AG04449 (cell line): ENCODE data around the gene TMTC2.

Experiments used
- CTCF ChIA-PET: fragments of 350-600 bp; formaldehyde crosslinking; extraction: SDS; loops from one replicate; lab custom pipeline; 2021; ENCODE audit warnings: antibody characterized with exemption; lab: Yijun Ruan, JAX
- POLR2A ChIA-PET: fragments of 400-600, 350-600 bp; formaldehyde crosslinking; extraction: SDS; loops from one replicate; lab custom pipeline; 2020; ENCODE audit warnings: antibody characterized with exemption, inconsistent platforms; lab: Yijun Ruan, JAX
- DNase-seq: peaks from one replicate; pipeline ENCODE4 v3.0.0-alpha.2; 2010; ENCODE audit warnings: low read depth, low spot score
- H3K4me3 ChIP-seq: 2 replicates; pipeline ENCODE4 v1.5.1; 2011; ENCODE audit warnings: low read depth, mild to moderate bottlenecking, control low read depth, low read length
- TF ChIP-seq, protein P1 (sequence below): IDR thresholded peaks from one replicate; pipeline ENCODE4 v1.5.1; 2011; ENCODE audit warnings: mild to moderate bottlenecking, moderate library complexity, low read length, control low read depth, inconsistent platforms; ENCODE audit not compliant: insufficient read depth; ENCODE audit errors: missing control alignments

Gene TMTC2

DNA sequence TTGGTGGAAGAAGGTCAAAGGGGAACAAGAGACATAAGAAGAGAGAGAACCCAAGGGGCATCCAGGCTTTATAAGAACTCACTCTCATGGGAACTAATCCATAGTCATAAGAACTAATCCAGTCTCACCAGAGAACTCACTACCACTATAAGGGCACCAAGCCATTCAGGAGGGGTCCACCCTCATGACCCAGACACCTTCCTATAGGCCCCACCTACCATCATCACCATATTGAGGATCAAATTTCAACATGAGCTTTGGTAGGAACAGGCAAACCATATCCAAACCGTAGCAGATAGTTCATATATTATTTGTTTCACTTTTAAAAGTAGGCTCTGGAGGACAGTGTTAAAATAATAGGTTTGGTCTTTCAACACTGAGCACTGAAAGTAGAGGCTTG, 350.1 kb downstream of the TMTC2 start:
- TF ChIP-seq, protein P1, sequence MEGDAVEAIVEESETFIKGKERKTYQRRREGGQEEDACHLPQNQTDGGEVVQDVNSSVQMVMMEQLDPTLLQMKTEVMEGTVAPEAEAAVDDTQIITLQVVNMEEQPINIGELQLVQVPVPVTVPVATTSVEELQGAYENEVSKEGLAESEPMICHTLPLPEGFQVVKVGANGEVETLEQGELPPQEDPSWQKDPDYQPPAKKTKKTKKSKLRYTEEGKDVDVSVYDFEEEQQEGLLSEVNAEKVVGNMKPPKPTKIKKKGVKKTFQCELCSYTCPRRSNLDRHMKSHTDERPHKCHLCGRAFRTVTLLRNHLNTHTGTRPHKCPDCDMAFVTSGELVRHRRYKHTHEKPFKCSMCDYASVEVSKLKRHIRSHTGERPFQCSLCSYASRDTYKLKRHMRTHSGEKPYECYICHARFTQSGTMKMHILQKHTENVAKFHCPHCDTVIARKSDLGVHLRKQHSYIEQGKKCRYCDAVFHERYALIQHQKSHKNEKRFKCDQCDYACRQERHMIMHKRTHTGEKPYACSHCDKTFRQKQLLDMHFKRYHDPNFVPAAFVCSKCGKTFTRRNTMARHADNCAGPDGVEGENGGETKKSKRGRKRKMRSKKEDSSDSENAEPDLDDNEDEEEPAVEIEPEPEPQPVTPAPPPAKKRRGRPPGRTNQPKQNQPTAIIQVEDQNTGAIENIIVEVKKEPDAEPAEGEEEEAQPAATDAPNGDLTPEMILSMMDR = no peak
- DNase-seq = no peak
- ChIA-PET CTCF (no interaction called here), POLR2A (no interaction called here)
- no peak overlapping the region for H3K4me3 ChIP-seq

DNA sequence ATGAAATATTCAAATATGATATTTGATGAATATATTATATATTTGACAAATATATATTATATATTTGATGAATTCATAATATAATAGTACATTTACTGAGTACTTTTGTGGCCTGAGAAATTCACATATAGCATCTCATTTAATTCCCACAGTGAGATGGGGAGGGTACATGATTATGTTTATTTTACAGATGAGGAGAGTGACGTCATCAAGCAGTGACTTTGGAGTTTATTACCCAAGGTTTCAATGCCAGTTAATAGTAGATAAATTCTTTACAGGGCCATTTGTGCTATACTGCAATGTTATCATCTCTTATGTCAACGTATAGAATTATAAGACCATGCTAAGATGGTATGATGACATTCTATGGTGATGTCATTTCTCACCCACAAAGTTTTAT, 352.7 kb downstream of the TMTC2 start:
- DNase-seq = no peak
- ChIA-PET POLR2A (no interaction called here), CTCF (no interaction called here)

DNA sequence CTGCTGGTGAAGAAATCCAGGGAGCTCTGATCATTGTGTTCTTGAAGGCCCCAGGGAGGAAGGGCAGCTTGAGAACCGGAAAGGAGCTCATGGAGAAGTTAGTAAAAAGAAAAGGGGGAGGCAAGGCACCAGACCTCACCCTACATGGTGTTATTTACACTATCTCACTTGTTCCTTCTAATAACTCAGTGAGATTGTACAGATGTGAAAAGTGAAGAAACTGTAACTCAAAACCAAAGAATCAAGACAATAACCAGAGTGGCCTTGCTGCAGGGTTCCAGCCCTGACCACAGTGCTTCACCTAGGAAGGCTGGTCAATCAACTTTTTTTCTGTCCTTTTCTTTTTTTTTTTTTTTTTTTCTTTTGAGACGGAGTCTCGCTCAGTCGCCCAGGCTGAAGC, 353.6 kb downstream of the TMTC2 start:
- DNase-seq = no peak
- CTCF ChIA-PET = no interaction called here
- no peak overlapping the region for H3K4me3 ChIP-seq
- POLR2A ChIA-PET = no interaction called here
- TF ChIP-seq, protein P1 = no peak

More for the DNA sequence above, 352.7 kb downstream of the TMTC2 start:
- TF ChIP-seq, protein P1 = no peak
- H3K4me3 ChIP-seq = no peak overlapping the region

DNA sequence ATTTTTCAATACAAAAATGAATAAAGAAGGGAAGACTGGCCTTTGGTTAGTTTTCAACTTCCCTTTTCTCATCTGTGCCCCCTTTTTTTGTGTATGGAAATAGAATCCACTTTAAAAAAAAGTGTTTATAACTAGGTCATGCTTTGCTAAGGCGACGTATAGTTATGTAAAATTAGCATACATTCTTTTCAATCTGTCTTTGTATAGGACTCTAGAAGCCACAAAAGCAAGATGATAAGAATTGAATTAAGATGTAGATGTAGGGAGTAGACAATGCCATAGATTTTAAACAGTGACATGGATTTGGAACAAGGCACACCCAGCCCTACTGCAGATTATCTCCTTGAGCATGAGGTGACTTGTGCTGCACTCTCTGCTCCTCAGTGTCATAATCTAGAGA, 354.3 kb downstream of the TMTC2 start:
- DNase-seq = no peak
- TF ChIP-seq, protein P1 = no peak
- no peak overlapping the region for H3K4me3 ChIP-seq
- POLR2A ChIA-PET = no interaction called here
- CTCF ChIA-PET = no interaction called here

DNA sequence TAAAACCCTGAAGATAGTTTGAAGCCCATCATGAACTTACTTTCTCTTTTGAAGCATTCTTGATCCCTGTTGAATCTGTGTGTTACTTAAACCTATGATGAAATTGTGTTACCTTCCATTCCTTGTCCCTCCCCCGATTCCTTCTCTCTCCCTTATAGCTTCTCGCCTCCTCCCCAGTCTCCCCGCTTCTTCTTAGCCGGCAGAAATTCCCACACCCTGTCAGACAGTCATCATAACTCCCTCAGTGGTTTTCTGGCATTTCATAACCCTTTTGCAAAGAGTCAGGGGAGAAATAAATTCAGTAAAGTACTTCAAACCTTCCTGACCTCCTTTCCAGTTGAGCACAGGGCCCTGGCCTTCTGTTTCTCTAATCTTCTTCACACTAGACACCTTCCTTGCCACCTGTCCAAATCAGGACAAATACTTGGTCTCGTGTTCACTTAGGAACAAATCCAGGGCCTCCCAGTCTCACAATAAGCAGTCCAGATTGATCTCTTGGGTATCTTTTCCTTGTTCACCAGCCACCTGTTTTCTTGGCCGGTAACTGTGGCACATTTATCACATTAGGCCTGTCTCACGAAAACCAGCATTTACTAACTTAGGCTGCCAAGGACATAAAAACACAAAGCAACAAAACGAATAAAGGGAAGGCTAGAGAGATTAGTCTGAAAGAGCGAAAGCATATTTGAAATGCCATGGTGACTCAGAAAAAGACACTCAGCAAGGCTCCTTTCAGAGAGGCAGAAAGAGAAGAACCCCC, 355.9 kb downstream of the TMTC2 start:
- no peak for DNase-seq
- ChIA-PET CTCF (no interaction called here), POLR2A (no interaction called here)
- no peak overlapping the region for H3K4me3 ChIP-seq
- TF ChIP-seq, protein P1 = no peak

DNA sequence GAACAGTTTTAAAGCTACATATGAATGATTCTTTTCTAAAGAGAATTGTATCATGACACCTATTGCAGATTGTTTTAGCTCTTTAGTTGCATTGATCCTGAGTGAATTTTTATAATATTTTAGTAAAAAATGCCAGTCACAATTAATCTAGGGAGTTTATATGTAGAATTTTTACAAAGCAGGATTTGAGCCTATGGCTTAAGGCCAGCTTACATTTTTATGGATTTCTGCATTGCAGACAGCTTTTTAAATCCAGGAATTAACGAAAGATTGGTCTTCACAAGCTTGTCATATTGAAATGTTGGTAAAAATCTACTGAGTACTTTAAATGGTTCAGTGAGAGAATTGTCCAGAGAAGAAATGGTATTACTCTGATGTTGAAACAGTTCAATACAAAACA, 358.0 kb downstream of the TMTC2 start:
- POLR2A ChIA-PET = no interaction called here
- no peak for DNase-seq
- TF ChIP-seq, protein P1 = no peak
- no peak overlapping the region for H3K4me3 ChIP-seq
- CTCF ChIA-PET = no interaction called here
